K562 (cell line): Measurements from ENCODE around the gene ACTRT2. TPM values are rescaled to one million over a fixed set of nuclear protein-coding genes. Genes with fewer than 3 reads are reported as not detected.

Experiments
- ATAC-seq: fragments of 200-7000 bp; cut with Tn5 transposase; 3 replicates; pipeline ENCODE4 v1.9.1; 2020; ENCODE audit warnings: moderate library complexity
- BruUV-seq: library from RNA; stranded (reverse); fragments of 400-500 nt; replicated peaks from 2 replicates; lab custom pipeline; 2021; lab: Mats Ljungman, UMichigan
- CTCF ChIA-PET: fragments of 300-600 bp; formaldehyde crosslinking; extraction: SDS; loops from one replicate; lab custom pipeline; 2021; ENCODE audit warnings: low intra/inter-chr PET ratio; lab: Yijun Ruan, JAX
- POLR2A ChIA-PET: fragments of 300-600, 350-650 bp; sonication (Branson Sonifier 250); formaldehyde crosslinking; extraction: SDS; loops from one replicate; lab custom pipeline; 2021; ENCODE audit warnings: antibody characterized with exemption, inconsistent platforms; lab: Yijun Ruan, JAX
- DNase-seq, 4 experiments: peaks; one replicate each; pipeline versions ENCODE4 v3.0.0 to v3.0.0-alpha.2; 2011 to 2018; ENCODE audit warnings: low spot score in 3 of 4, mixed read lengths in 3 of 4; ENCODE audit errors: extremely low read depth in 1 of 4
- FAIRE-seq: peaks from 2 replicates; lab custom pipeline; 2011; peaks lifted over from hg19 to GRCh38; lab: Jason Lieb, UNC
- H2AFZ ChIP-seq: 2 replicates; pipeline ENCODE4 v1.6.0; 2011; ENCODE audit warnings: low read depth, low read length, control low read depth, inconsistent platforms
- H3K27ac ChIP-seq: fragments of 200-600 bp; 3 replicates; pipeline ENCODE4 v1.8.0; 2011; ENCODE audit warnings: low read depth, mild to moderate bottlenecking, control low read depth, inconsistent platforms, low read length, moderate library complexity, mixed read lengths; ENCODE audit errors: extremely low read depth
- H3K27me3 ChIP-seq, 2 experiments: fragments of 300-600 bp in 1 of 2; 2 replicates in 1 of 2; 3 replicates in 1 of 2; pipeline versions ENCODE4 v1.6.0 to v1.8.0; 2011; ENCODE audit warnings: inconsistent platforms in 2 of 2, low read length in 2 of 2, mild to moderate bottlenecking in 1 of 2, mixed read lengths in 1 of 2, moderate library complexity in 1 of 2; ENCODE audit not compliant: control insufficient read depth in 2 of 2, insufficient read depth in 2 of 2
- H3K36me3 ChIP-seq: fragments of 300-600 bp; 3 replicates; pipeline ENCODE4 v1.8.0; 2011; ENCODE audit warnings: mild to moderate bottlenecking, low read length, inconsistent platforms; ENCODE audit not compliant: control insufficient read depth, insufficient read depth
- H3K4me1 ChIP-seq, 2 experiments: fragments of 200-600 bp in 1 of 2; replicated peaks in 1 of 2; 2 replicates in 1 of 2; 3 replicates in 1 of 2; pipeline versions ENCODE4 v1.5.1 to v1.8.0; 2011; ENCODE audit warnings: inconsistent platforms in 2 of 2, low read length in 2 of 2, mild to moderate bottlenecking in 1 of 2, mixed read lengths in 1 of 2, moderate library complexity in 1 of 2; ENCODE audit not compliant: control insufficient read depth in 2 of 2, insufficient read depth in 2 of 2
- H3K4me2 ChIP-seq: 2 replicates; pipeline ENCODE4 v1.6.1; 2011; ENCODE audit warnings: low read length, control low read depth, inconsistent platforms, mixed read lengths; ENCODE audit not compliant: insufficient read depth
- H3K4me3 ChIP-seq: fragments of 200-600 bp; sonication (generic), shearing (Covaris generic); 2 replicates; pipeline ENCODE4 v1.5.1; 2016; ENCODE audit warnings: control low read depth, inconsistent platforms
- H3K79me2 ChIP-seq: fragments of 200-600 bp; 3 replicates; pipeline ENCODE4 v1.8.0; 2011; ENCODE audit warnings: low read length, inconsistent platforms; ENCODE audit not compliant: control insufficient read depth, insufficient read depth
- H3K9ac ChIP-seq, 2 experiments: 2 replicates each; pipeline versions ENCODE4 v1.6.0 to v1.6.1; 2011; ENCODE audit warnings: low read depth in 2 of 2, low read length in 2 of 2, control low read depth in 1 of 2, inconsistent platforms in 1 of 2, mild to moderate bottlenecking in 1 of 2, mixed read lengths in 1 of 2; ENCODE audit not compliant: insufficient read depth in 1 of 2
- H3K9me1 ChIP-seq: one replicate; pipeline ENCODE4 v1.6.0; 2011; ENCODE audit warnings: inconsistent platforms, mild to moderate bottlenecking, low read length, moderate library complexity; ENCODE audit not compliant: control insufficient read depth, insufficient read depth
- H3K9me3 ChIP-seq: replicated peaks from 2 replicates; pipeline ENCODE4 v1.5.1; 2011; ENCODE audit warnings: low read depth, low read length, inconsistent platforms; ENCODE audit not compliant: control insufficient read depth, insufficient read depth
- H4K20me1 ChIP-seq: replicated peaks from 2 replicates; pipeline ENCODE4 v1.6.1; 2011; ENCODE audit warnings: low read length, inconsistent platforms, mixed read lengths; ENCODE audit not compliant: control insufficient read depth, insufficient read depth
- ARID2 ChIP-seq: fragments of 450-650 bp; IDR thresholded peaks from 2 replicates; pipeline ENCODE4 v1.6.1; 2017; ENCODE audit warnings: antibody characterized with exemption, mild to moderate bottlenecking
- IRF9 ChIP-seq: fragments of 450-650 bp; IDR thresholded peaks from 2 replicates; pipeline ENCODE4 v1.6.1; 2016; ENCODE audit warnings: missing biosample characterization, missing genetic modification characterization
- JUND ChIP-seq, 2 experiments: IDR thresholded peaks; 2 replicates in 1 of 2; 3 replicates in 1 of 2; pipeline ENCODE4 v1.6.1; 2011; ENCODE audit warnings: borderline replicate concordance in 2 of 2, low read depth in 2 of 2, low read length in 2 of 2, improper control_type of control experiment in 1 of 2, missing biosample characterization in 1 of 2, missing genetic modification characterization in 1 of 2, missing genetic modification reagents in 1 of 2
- KHSRP ChIP-seq: fragments of 450-650 bp; IDR thresholded peaks from 2 replicates; pipeline ENCODE4 v1.6.1; 2017
- PCBP1 ChIP-seq: fragments of 200-400 bp; formaldehyde crosslinking; IDR thresholded peaks from 2 replicates; pipeline ENCODE4 v1.6.1; 2018; ENCODE audit warnings: mild to moderate bottlenecking, low read depth, low read length; ENCODE audit not compliant: poor library complexity, severe bottlenecking
- ZNF354B ChIP-seq: fragments of 250-450 bp; sonication (Bioruptor Pico); IDR thresholded peaks from 2 replicates; pipeline ENCODE4 v1.4.0; 2020
- WGBS: fragments of 100-300 bp; shearing (Covaris generic); methylation state at CpG from one replicate; pipeline ENCODE4 v1.1.6; 2016; ENCODE audit warnings: low coverage, mixed read lengths; ENCODE audit not compliant: insufficient coverage; ENCODE audit errors: missing lambda C conversion rate; 5-methylcytosine and 5-hydroxymethylcytosine counted together
- in situ Hi-C: fragments of 300-500 bp; cut with MboI; formaldehyde crosslinking; loops from 4 replicates; pipeline ENCODE4 v1.15.0; 2018; ENCODE audit warnings: inconsistent platforms, mixed read lengths
- intact Hi-C: fragments of 100-400 bp; cut with micrococcal nuclease; formaldehyde crosslinking; loops from 2 replicates; pipeline ENCODE4 v1.14.2; 2022
- polyA plus RNA-seq, 8 experiments: library from polyadenylated mRNA; depleted of rRNA in 4 of 8; stranded (reverse) in 5 of 8; unstranded in 3 of 8; fragments of >200 nt; fragmentation: Nextera tagmentation in 2 of 8; fragmentation: Illumina TruSeq in 1 of 8; extraction: Ambion mirVana in 2 of 8; extraction: Trizol in 1 of 8; gene quantifications; 2 replicates each; pipeline versions ENCODE4 v1.2.1 to v1.2.3, GENCODE V29; 2011 to 2014; ENCODE audit warnings: inconsistent platforms in 1 of 8, missing spikeins in 1 of 8
- total RNA-seq, 7 experiments: library from RNA; depleted of rRNA in 6 of 7; stranded (reverse); fragments of >200 nt in 6 of 7; fragmentation: Illumina TruSeq in 2 of 7; extraction: Trizol in 2 of 7; gene quantifications; 2 replicates each; pipeline versions ENCODE4 v1.2.1 to v1.2.3, GENCODE V29; 2011 to 2021; ENCODE audit warnings: low replicate concordance in 1 of 7
- TF ChIP-seq, protein P1 (sequence below): sonication (generic); formaldehyde crosslinking; IDR thresholded peaks from 2 replicates; pipeline ENCODE4 v1.8.0; 2023; ENCODE audit warnings: missing genetic modification reagents, mild to moderate bottlenecking, borderline replicate concordance
- TF ChIP-seq, protein P2 (sequence below): fragments of 450-650 bp; IDR thresholded peaks from 2 replicates; pipeline ENCODE4 v1.6.1; 2017; ENCODE audit warnings: antibody characterized with exemption, mild to moderate bottlenecking

Gene ACTRT2
- total and polyA plus RNA-seq, 9 of the 15 experiments (the other 6 are each of a cell fraction or from before 2014, with no cell fraction given), result not detected

- TF ChIP-seq, protein P1, sequence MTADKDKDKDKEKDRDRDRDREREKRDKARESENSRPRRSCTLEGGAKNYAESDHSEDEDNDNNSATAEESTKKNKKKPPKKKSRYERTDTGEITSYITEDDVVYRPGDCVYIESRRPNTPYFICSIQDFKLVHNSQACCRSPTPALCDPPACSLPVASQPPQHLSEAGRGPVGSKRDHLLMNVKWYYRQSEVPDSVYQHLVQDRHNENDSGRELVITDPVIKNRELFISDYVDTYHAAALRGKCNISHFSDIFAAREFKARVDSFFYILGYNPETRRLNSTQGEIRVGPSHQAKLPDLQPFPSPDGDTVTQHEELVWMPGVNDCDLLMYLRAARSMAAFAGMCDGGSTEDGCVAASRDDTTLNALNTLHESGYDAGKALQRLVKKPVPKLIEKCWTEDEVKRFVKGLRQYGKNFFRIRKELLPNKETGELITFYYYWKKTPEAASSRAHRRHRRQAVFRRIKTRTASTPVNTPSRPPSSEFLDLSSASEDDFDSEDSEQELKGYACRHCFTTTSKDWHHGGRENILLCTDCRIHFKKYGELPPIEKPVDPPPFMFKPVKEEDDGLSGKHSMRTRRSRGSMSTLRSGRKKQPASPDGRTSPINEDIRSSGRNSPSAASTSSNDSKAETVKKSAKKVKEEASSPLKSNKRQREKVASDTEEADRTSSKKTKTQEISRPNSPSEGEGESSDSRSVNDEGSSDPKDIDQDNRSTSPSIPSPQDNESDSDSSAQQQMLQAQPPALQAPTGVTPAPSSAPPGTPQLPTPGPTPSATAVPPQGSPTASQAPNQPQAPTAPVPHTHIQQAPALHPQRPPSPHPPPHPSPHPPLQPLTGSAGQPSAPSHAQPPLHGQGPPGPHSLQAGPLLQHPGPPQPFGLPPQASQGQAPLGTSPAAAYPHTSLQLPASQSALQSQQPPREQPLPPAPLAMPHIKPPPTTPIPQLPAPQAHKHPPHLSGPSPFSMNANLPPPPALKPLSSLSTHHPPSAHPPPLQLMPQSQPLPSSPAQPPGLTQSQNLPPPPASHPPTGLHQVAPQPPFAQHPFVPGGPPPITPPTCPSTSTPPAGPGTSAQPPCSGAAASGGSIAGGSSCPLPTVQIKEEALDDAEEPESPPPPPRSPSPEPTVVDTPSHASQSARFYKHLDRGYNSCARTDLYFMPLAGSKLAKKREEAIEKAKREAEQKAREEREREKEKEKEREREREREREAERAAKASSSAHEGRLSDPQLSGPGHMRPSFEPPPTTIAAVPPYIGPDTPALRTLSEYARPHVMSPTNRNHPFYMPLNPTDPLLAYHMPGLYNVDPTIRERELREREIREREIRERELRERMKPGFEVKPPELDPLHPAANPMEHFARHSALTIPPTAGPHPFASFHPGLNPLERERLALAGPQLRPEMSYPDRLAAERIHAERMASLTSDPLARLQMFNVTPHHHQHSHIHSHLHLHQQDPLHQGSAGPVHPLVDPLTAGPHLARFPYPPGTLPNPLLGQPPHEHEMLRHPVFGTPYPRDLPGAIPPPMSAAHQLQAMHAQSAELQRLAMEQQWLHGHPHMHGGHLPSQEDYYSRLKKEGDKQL, result no peak
- TF ChIP-seq PCBP1, result no peak
- TF ChIP-seq ARID2, result no peak
These were observed 43.1 kb downstream of the ACTRT2 start (continued) for GRCh38 chr1:3064296-3064850.

- POLR2A ChIA-PET, result no interaction called here
- H3K9me3 ChIP-seq, result no peaks in the 10 kb centered on the region
- H3K4me1 ChIP-seq, result no peaks in the 10 kb centered on the region
- H3K9me1 ChIP-seq, result no peaks in the 10 kb centered on the region
- in situ Hi-C loops (no loop called here), intact Hi-C loops (no loop called here)
- no peak overlapping the region for H3K9ac ChIP-seq
- ATAC-seq, result no peak
- BruUV-seq, result no TSS peak
- no peak for FAIRE-seq
- no peak overlapping the region for H3K4me3 ChIP-seq
- no peak overlapping the region for H2AFZ ChIP-seq
- no peak overlapping the region for H3K4me2 ChIP-seq
- H3K79me2 ChIP-seq, result no peaks in the 10 kb centered on the region
- WGBS, result 3% methylated on average over 9 of the region's 9 CpGs
- H4K20me1 ChIP-seq, result no peaks in the 10 kb centered on the region
- H3K36me3 ChIP-seq, result no peaks in the 10 kb centered on the region
- peaks cover 0 to 15% of the 10 kb centered on the region in 2 experiments; a peak in 2 of 5 replicates for H3K27me3 ChIP-seq
- CTCF ChIA-PET, result no interaction called here
- H3K27ac ChIP-seq, result no peak overlapping the region
- DNase-seq, result no peak
- TF ChIP-seq ZNF354B (CRISPR knock-in tag) (no peak), IRF9 (no peak), KHSRP (no peak), JUND (IDR thresholded peaks at IDR 0.05; ENCODE audit: borderline replicate concordance, low read depth, low read length) (no peak), JUND (tag; IDR thresholded peaks at IDR 0.05; ENCODE audit: borderline replicate concordance, low read depth, low read length) (no peak)
- TF ChIP-seq, protein P2, sequence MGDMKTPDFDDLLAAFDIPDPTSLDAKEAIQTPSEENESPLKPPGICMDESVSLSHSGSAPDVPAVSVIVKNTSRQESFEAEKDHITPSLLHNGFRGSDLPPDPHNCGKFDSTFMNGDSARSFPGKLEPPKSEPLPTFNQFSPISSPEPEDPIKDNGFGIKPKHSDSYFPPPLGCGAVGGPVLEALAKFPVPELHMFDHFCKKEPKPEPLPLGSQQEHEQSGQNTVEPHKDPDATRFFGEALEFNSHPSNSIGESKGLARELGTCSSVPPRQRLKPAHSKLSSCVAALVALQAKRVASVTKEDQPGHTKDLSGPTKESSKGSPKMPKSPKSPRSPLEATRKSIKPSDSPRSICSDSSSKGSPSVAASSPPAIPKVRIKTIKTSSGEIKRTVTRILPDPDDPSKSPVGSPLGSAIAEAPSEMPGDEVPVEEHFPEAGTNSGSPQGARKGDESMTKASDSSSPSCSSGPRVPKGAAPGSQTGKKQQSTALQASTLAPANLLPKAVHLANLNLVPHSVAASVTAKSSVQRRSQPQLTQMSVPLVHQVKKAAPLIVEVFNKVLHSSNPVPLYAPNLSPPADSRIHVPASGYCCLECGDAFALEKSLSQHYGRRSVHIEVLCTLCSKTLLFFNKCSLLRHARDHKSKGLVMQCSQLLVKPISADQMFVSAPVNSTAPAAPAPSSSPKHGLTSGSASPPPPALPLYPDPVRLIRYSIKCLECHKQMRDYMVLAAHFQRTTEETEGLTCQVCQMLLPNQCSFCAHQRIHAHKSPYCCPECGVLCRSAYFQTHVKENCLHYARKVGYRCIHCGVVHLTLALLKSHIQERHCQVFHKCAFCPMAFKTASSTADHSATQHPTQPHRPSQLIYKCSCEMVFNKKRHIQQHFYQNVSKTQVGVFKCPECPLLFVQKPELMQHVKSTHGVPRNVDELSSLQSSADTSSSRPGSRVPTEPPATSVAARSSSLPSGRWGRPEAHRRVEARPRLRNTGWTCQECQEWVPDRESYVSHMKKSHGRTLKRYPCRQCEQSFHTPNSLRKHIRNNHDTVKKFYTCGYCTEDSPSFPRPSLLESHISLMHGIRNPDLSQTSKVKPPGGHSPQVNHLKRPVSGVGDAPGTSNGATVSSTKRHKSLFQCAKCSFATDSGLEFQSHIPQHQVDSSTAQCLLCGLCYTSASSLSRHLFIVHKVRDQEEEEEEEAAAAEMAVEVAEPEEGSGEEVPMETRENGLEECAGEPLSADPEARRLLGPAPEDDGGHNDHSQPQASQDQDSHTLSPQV, result no peak
These were observed 43.6 kb downstream of the ACTRT2 start for GRCh38 chr1:3064901-3065300.
